Measurements from ENCODE around the gene PPIL4.

PPIL4 gene

DNA sequence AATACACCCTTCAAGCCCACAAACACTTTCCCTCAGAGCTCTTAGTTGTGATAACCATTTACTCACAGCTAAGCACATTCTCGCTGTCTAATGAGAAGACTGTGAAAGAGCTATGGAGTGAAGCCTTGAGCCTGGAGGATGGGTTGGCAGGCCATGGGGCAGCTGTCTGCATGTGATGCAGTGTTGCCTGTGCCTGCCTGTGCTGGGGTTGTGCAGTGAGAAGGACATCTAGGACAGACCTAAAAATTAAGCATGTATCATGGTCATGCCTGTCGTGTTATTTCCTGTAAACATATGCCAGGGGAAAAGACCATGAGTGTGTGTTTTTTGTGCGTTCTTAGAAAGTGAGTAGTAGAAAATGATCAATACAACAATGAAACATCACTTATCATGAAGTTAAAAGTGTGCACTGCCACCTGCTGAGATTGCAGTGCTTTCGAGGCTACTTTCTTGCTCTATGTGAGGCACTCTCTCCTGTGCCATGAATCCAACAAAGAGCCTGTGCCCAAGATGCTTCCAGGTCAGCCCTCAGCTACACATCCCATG, 53.0 kb downstream of the PPIL4 start:
- no peaks in the 10 kb centered on the region for H3K27me3 ChIP-seq (ENCODE audit: control insufficient read depth, insufficient read depth, low read length)
- H3K36me3 ChIP-seq (ENCODE audit: control insufficient read depth, insufficient read depth, low read length): no peaks in the 10 kb centered on the region
- no peak overlapping the region for H3K27ac ChIP-seq (ENCODE audit: low read depth, low read length)
- H3K4me3 ChIP-seq (ENCODE audit: low read length): no peak overlapping the region
- no peaks in the 10 kb centered on the region for H3K4me1 ChIP-seq (ENCODE audit: control insufficient read depth, insufficient read depth, low read length)
- H3K9ac ChIP-seq (ENCODE audit: low read length): no peak overlapping the region

DNA sequence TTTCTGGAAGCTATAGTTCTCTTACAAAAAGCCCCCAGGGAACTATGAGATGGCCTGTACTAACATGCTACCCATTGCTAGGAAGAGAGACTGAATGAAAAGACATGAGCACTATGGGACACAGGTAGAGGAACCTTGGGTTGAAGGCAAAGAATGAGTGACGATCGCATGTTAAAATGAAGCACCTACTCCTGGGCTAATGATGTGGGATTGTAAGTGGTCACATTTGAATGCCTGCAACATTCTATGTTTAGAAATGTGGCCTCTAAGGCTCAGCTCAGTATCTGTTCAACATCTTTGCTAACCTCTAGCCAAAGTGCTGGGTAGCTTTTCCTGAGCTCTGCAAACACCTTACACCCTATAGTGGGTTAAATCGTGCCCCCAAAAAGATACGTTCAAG, 55.9 kb downstream of the PPIL4 start:
- Histone ChIP-seq H3K4me3 (ENCODE audit: low read length) (no peak overlapping the region), H3K36me3 (ENCODE audit: control insufficient read depth, insufficient read depth, low read length) (no peaks in the 10 kb centered on the region), H3K4me1 (ENCODE audit: control insufficient read depth, insufficient read depth, low read length) (no peaks in the 10 kb centered on the region), H3K27ac (ENCODE audit: low read depth, low read length) (no peak overlapping the region), H3K27me3 (ENCODE audit: control insufficient read depth, insufficient read depth, low read length) (no peaks in the 10 kb centered on the region), H3K9ac (ENCODE audit: low read length) (no peak overlapping the region)

DNA sequence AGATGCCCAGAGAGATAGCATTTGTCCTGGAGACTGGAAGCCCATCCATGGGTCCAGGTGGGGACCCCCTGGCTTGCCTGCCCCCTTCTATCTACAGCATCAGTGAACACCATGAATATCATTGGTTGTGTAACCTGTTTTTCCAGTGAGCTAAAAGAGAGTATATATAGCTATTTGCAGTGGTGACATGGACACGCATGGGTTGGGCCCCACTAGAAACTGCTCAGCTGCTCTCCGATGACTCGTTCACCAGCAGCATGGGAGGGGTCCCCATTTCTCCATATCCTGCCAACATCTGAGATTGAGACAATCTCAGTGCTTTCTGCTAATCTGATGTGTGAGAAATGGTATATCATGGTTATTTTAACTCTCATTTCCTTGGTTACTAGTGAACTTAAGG, 57.0 kb downstream of the PPIL4 start:
- Histone ChIP-seq H3K4me3 (ENCODE audit: low read length) (no peak overlapping the region), H3K27ac (ENCODE audit: low read depth, low read length) (no peak overlapping the region), H3K27me3 (ENCODE audit: control insufficient read depth, insufficient read depth, low read length) (no peaks in the 10 kb centered on the region), H3K36me3 (ENCODE audit: control insufficient read depth, insufficient read depth, low read length) (no peaks in the 10 kb centered on the region), H3K4me1 (ENCODE audit: control insufficient read depth, insufficient read depth, low read length) (no peaks in the 10 kb centered on the region), H3K9ac (ENCODE audit: low read length) (no peak overlapping the region)

DNA sequence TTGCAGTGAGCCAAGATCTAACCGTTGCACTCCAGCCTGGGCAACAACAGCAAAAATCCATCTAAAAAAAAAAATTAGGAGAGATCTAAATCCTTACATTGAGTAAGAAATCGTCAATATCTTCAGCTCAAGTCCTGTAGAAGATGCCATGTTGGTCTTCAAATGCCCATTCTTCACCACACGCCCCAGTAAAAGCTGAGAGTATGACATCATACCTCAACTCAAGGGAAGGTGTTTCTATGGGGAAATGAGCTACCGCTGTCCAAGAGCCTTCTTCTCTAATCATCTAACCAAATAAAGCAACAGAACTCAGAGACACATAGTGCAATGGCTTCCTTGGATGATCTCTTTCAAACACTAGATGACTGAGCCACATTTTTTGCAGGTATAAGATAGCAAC, 58.5 kb downstream of the PPIL4 start:
- no peaks in the 10 kb centered on the region for H3K4me1 ChIP-seq (ENCODE audit: control insufficient read depth, insufficient read depth, low read length)

DNA sequence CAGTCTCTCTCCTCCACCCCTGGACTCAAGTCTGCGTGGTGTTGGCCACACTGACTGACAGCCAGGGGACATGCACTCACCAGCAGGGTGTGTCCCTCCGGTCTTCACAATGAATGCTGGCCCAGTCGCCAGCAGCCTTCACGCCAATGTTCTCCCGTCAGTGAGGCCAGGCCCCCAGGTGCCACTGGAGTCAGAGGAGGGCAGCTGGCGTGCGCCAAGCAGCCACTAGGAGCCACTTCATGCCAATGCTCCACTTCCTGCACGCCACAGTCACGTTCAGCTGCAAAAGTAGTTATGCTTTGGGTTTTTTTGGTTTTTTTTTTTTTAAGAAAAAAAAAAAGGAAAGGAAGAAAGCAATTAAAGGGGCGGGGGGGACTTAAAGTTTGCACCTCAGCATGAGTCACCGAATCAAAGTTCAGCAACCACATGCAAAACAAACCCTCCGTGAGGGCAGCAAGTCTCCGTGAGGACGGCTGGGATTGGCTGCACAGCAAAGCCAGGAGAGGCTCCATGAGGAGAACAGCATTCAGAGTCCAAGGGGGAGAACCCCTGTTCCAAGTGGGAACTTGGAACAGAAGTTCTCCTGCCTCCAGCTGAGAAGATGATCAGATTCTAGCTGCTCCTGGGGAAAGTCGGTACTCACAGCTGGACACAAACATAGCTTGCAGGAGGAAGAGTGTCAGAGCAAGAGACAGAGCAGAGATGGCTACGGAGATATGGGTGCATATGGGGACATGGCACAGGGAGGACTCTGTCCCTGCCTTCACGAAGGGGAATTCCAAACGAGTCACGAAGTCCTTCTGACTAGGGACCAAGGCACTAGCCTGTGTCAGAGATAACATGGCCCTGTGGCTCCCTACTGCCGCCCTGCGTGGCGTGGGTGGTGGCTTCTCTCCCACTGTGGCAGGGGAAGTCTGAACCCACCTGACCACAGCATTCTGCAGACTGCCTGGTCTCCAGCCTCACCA, 60.8 kb downstream of the PPIL4 start, which contains the start of gene ZC3H12D:
ZC3H12D (minus strand) TSS at position 282 of the 968 bp plus-strand sequence. CDS start 10,471 bp downstream, outside the sequence.
- Histone ChIP-seq H3K36me3 (ENCODE audit: control insufficient read depth, insufficient read depth, low read length) (no peaks in the 10 kb centered on the region), H3K9ac (ENCODE audit: low read length) (peak within 1 kb of the TSS; percentile 39), H3K4me3 (ENCODE audit: low read length) (peak within 1 kb of the TSS; percentile 52), H3K27ac (ENCODE audit: low read depth, low read length) (no peak within 1 kb of the TSS), H3K27me3 (ENCODE audit: control insufficient read depth, insufficient read depth, low read length) (no peaks in the 10 kb centered on the region), H3K4me1 (ENCODE audit: control insufficient read depth, insufficient read depth, low read length) (no peaks in the 10 kb centered on the region)

More for the DNA sequence above, 58.5 kb downstream of the PPIL4 start:
- Histone ChIP-seq H3K4me3 (ENCODE audit: low read length) (no peak overlapping the region), H3K27ac (ENCODE audit: low read depth, low read length) (no peak overlapping the region), H3K9ac (ENCODE audit: low read length) (no peak overlapping the region), H3K36me3 (ENCODE audit: control insufficient read depth, insufficient read depth, low read length) (no peaks in the 10 kb centered on the region), H3K27me3 (ENCODE audit: control insufficient read depth, insufficient read depth, low read length) (no peaks in the 10 kb centered on the region)

DNA sequence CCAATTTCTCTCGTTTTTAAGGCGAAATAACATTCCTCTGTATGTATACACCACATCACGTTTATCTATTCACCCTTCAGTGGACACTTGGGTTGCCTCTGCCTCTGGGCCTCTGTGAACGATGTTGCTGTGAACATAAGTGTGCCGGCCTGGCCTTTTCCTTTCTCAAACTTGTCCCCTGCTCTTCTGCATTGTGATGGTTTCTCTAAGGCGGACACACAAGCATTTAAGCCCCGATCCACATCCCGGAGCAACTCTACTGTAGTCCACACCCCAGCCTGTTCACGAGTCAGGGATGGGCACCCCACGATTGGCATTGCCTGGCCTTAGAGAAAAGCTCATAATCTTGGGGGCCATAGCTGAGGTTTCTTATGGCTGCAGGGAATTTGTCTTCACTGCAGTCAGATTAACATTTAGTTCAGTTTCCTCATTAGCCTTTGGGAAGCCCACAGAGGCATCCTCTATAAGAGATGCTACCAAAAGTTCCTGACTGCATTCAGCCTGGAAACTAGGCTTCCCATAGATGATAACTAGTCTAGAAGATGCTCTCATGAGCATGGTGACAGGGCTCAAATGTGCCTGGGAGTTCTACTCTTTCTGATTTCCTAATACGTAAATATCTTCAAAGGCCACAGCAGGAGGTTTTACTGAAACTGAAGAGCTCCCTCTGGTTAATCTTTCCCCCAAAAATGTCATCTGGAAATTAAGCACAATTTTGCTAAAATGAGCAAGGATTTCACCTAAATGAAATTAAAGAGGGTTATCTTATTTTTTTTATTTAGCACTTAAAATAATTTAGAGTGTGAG, 61.8 kb downstream of the PPIL4 start:
- Histone ChIP-seq H3K27ac (ENCODE audit: low read depth, low read length) (no peak overlapping the region), H3K9ac (ENCODE audit: low read length) (no peak overlapping the region), H3K4me3 (ENCODE audit: low read length) (peak overlapping the region; percentile 52), H3K36me3 (ENCODE audit: control insufficient read depth, insufficient read depth, low read length) (no peaks in the 10 kb centered on the region), H3K27me3 (ENCODE audit: control insufficient read depth, insufficient read depth, low read length) (no peaks in the 10 kb centered on the region), H3K4me1 (ENCODE audit: control insufficient read depth, insufficient read depth, low read length) (no peaks in the 10 kb centered on the region)

DNA sequence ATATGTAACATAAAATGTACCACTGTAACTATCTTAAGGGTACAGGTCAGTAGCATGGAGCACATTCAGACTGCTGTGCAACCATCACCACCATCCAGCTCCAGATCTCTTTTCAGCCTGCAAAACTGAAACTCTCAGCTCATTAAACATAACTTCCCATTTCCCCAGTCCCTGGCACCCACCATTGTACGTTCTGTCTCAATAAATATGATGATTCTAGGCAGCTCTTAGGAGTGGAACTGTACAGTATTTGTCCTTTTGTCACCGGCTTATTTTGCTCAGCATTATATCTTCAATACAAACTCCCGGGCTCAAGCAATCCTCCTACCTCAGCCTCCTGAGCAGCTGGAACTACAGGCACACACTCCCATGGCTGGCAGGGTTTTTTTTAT, 62.5 kb downstream of the PPIL4 start:
- Histone ChIP-seq H3K9ac (ENCODE audit: low read length) (no peak overlapping the region), H3K27me3 (ENCODE audit: control insufficient read depth, insufficient read depth, low read length) (no peaks in the 10 kb centered on the region), H3K36me3 (ENCODE audit: control insufficient read depth, insufficient read depth, low read length) (no peaks in the 10 kb centered on the region), H3K4me1 (ENCODE audit: control insufficient read depth, insufficient read depth, low read length) (no peaks in the 10 kb centered on the region), H3K27ac (ENCODE audit: low read depth, low read length) (no peak overlapping the region), H3K4me3 (ENCODE audit: low read length) (no peak overlapping the region)

DNA sequence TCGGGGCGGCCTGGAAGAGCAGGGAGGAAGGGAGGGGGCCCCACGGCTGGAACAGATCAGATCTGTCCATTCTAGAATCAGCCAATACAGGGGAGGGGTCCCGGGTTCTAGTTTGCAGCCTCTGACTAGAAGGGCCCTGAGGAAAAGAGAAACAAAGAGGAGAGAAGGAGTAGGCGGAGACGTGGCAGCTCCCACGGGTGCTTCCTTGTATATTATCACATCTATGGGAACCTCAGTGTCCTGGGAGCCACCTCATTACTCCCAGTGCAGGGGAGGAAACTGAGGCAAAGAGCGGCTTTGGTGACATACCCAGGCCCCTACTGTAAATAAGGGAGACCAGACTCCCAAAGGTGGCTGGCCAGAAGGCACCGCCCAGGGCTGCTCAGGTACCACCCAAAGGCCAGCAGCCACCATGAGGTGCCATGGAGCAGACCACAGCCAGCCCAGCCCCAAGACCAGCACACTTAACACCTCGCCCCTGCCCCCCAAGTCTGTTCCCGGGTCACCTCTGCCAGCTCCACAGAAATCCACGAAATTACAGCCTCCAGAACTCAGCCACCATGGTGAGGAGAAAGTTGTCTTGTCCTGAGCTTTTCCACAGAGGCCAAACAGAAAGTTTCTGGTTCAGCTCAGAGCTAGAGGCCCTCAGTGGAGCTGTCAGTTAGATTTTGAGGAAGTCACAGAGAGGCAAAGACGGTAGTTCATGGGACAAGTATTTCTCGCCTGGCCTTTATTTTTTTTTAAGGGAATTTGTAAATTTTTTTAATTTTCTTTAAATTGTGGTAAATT, 63.1 kb downstream of the PPIL4 start:
- H3K4me1 ChIP-seq (ENCODE audit: control insufficient read depth, insufficient read depth, low read length): no peaks in the 10 kb centered on the region
- H3K9ac ChIP-seq (ENCODE audit: low read length): no peak overlapping the region
- H3K36me3 ChIP-seq (ENCODE audit: control insufficient read depth, insufficient read depth, low read length): no peaks in the 10 kb centered on the region
- no peaks in the 10 kb centered on the region for H3K27me3 ChIP-seq (ENCODE audit: control insufficient read depth, insufficient read depth, low read length)
- peak overlapping the region; percentile 52 for H3K4me3 ChIP-seq (ENCODE audit: low read length)
- H3K27ac ChIP-seq (ENCODE audit: low read depth, low read length): peak overlapping the region; percentile 16

DNA sequence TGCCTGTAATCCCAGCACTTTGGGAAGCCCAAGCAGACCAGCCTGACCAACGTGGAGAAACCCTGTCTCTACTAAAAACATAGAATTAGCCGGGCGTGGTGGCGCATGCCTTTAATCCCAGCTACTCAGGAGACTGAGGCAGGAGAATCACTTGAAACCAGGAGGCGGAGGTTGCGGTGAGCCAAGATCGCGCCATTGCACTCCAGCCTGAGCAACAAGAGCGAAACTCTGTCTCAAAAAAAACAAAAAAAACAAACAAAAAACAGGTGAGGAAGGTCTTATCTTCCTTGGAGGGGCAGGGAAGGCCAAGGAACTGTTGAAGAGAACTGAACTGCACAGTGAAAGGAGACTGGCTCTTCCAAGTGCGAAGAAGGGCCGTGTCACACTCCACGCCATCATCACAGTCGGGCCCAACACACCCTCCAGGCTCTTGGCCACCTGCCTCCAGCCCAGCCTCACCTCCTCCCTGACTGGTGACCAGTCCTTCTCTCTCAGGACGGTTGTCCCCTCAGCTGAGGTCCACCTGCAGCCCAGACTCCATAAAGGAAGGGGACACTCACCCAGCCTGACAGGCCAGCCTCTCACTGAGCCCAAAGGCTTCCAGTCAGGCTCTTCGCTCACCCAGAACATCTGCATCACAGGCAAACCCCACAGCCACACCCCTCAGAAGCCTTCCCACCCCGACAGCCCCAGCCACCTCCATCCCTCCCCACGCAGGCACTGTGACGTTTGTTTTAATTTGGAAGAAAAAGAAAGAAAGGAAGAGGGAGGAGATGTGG, 65.2 kb downstream of the PPIL4 start:
- Histone ChIP-seq H3K9ac (ENCODE audit: low read length) (no peak overlapping the region), H3K4me3 (ENCODE audit: low read length) (no peak overlapping the region), H3K36me3 (ENCODE audit: control insufficient read depth, insufficient read depth, low read length) (no peaks in the 10 kb centered on the region), H3K27ac (ENCODE audit: low read depth, low read length) (no peak overlapping the region), H3K4me1 (ENCODE audit: control insufficient read depth, insufficient read depth, low read length) (no peaks in the 10 kb centered on the region), H3K27me3 (ENCODE audit: control insufficient read depth, insufficient read depth, low read length) (no peaks in the 10 kb centered on the region)

DNA sequence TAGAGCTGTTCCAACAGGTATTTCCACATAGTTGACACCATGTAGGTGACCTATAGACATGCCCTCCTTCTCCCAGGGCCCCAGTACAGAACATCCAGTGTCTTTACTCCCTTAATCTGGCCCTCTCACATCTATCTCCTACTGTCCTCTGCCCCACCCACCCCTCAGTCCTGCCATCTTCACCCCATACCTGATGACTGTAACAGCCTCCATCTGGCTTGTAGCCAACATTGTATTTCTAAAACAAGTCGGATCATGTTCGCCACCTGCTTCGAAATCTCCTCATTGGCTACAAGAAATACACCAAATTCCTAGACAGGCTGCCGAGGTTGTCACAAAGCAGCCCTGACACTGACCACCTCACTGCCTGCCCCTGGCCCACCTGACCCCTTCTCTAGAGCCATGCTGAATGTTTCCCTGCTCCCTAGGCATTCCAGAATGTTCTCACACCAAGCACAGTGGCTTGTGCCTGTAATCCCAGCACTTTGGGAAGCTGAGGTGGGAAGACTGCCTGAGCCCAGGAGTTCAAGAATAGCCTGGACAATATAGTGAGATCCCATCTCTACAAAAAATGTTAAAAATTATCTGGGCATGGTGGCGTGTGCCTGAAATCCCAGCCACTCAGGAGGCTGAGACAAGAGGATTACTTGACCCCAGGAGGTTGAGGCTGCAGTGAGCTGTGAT, 67.1 kb downstream of the PPIL4 start:
- H3K9ac ChIP-seq (ENCODE audit: low read length): no peak overlapping the region
- H3K4me1 ChIP-seq (ENCODE audit: control insufficient read depth, insufficient read depth, low read length): no peaks in the 10 kb centered on the region
- H3K27ac ChIP-seq (ENCODE audit: low read depth, low read length): no peak overlapping the region
- H3K36me3 ChIP-seq (ENCODE audit: control insufficient read depth, insufficient read depth, low read length): no peaks in the 10 kb centered on the region
- no peaks in the 10 kb centered on the region for H3K27me3 ChIP-seq (ENCODE audit: control insufficient read depth, insufficient read depth, low read length)
- no peak overlapping the region for H3K4me3 ChIP-seq (ENCODE audit: low read length)

DNA sequence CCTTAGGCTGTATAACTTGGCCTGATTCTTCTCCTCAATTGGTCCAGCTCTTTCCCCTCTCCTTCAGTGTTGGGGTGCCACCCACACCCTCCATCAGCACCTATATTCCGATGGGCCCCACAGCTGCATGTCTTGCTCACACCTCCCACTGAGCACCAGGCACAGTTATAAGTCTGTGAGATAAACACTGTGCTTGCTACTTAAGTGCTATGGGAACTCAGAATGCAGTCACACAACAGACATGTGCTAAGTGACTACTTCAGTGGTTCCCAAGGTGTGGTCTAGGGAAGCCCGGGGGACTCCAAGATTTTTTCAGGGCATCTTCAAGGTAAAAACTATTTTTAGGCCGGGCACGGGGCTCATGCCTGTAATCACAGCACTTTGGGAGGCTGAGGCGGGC, 68.3 kb downstream of the PPIL4 start:
- Histone ChIP-seq H3K4me1 (ENCODE audit: control insufficient read depth, insufficient read depth, low read length) (no peaks in the 10 kb centered on the region), H3K27ac (ENCODE audit: low read depth, low read length) (no peak overlapping the region), H3K9ac (ENCODE audit: low read length) (no peak overlapping the region)

More for the DNA sequence above, 68.3 kb downstream of the PPIL4 start:
- Histone ChIP-seq H3K36me3 (ENCODE audit: control insufficient read depth, insufficient read depth, low read length) (no peaks in the 10 kb centered on the region), H3K27me3 (ENCODE audit: control insufficient read depth, insufficient read depth, low read length) (no peaks in the 10 kb centered on the region), H3K4me3 (ENCODE audit: low read length) (no peak overlapping the region)
